LNCaP clone FGC (cell line): Measurements from ENCODE around the gene IPO7.
"Not testable (repeated sequence)": the region's sequence is repeated elsewhere in the genome, so short reads cannot be mapped to it uniquely, and the experiment has no call there.

Source experiments
- DNase-seq: peaks from one replicate; pipeline ENCODE4 v3.0.0-alpha.2; 2011; ENCODE audit warnings: low read depth
- H3K4me3 ChIP-seq: 2 replicates; pipeline ENCODE4 v1.5.1; 2011; ENCODE audit warnings: mild to moderate bottlenecking, low read depth, low read length, control low read depth
- TF ChIP-seq, protein P1 (sequence below): IDR thresholded peaks from 2 replicates; pipeline ENCODE4 v1.5.1; 2012; ENCODE audit warnings: mild to moderate bottlenecking; ENCODE audit not compliant: control insufficient read depth, insufficient read depth; ENCODE audit errors: extremely low read depth

The IPO7 gene

DNA sequence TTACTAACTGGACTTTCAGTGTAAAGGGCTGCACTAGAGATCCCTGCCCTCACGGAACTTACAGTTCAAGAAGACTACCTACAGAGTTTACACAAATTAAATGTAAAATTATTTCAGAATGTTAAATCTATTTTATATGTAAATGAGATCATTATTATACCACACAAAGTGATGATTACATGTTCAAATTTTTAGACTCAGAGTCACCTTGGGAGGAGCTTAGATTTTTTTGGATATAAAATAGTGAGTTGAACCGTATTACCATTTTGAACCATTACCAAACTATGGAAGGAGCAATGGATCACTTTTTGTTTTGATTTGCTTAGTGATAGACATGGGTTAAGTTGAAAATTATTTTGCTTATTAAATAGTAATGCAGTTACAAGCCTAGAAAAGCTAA lies 1.6 kb downstream of the IPO7 start:
- TF ChIP-seq, protein P1, sequence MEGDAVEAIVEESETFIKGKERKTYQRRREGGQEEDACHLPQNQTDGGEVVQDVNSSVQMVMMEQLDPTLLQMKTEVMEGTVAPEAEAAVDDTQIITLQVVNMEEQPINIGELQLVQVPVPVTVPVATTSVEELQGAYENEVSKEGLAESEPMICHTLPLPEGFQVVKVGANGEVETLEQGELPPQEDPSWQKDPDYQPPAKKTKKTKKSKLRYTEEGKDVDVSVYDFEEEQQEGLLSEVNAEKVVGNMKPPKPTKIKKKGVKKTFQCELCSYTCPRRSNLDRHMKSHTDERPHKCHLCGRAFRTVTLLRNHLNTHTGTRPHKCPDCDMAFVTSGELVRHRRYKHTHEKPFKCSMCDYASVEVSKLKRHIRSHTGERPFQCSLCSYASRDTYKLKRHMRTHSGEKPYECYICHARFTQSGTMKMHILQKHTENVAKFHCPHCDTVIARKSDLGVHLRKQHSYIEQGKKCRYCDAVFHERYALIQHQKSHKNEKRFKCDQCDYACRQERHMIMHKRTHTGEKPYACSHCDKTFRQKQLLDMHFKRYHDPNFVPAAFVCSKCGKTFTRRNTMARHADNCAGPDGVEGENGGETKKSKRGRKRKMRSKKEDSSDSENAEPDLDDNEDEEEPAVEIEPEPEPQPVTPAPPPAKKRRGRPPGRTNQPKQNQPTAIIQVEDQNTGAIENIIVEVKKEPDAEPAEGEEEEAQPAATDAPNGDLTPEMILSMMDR: no peak
- H3K4me3 ChIP-seq: peak overlapping the region; percentile 94
- no peak for DNase-seq

DNA sequence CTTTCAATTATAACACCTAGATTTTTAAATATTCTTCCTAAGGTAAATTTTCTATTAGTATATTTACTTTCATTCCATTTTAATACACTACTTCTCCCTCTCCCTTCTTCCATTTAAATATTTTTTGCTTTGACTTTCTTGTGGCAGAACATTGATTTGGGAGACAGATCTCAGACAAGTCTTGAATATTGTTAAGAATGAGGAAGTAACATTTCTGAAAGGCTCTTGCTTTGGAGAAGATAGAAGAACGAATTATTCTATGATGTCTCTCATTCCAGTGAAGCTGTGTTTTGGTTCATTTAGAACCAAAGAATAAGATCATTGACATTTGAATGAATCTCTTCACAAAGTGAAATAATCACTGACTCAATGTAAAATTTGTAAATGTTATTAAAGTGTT lies 2.4 kb downstream of the IPO7 start:
- no peak overlapping the region for H3K4me3 ChIP-seq
- TF ChIP-seq, protein P1: no peak
- DNase-seq: no peak

DNA sequence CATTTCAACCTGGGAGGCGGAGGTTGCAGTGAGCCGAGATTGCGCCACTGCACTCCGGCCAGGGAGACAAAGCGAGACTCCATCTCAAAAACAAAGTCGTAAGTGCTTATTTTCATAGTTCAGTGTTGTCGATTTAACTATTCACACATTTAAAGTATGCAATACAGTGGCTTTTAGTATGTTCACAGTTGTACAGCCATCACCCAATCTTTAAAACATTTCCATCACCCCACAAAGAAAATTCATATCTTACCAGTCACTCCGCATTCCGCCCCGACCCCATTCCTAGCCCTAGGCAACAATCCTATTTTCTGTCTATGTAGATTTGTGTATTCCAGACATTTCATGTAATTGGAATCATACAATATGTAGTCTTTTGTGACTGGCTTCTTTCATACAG lies 11.9 kb downstream of the IPO7 start:
- DNase-seq: no peak
- TF ChIP-seq, protein P1: no peak
- H3K4me3 ChIP-seq: no peak overlapping the region

DNA sequence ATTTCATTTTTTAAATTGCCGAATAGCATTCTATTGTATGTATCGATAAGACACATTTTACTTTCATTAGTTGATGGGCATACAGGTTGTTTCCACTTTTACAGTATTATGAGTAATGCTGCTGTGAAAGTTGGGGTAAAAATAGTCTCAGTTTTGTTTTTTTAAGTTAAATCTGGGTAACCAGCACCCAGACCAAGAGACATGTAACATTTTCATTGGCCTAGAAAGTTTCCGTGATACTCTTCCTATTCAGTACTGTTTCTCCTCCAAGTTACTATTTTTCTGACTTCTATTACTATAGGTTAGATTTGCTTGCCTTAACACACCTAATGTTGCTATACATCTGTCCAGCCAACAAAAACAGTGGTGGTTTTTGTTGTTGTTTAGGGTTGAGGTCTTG lies 12.3 kb downstream of the IPO7 start:
- TF ChIP-seq, protein P1: no peak
- DNase-seq: no peak
- no peak overlapping the region for H3K4me3 ChIP-seq

DNA sequence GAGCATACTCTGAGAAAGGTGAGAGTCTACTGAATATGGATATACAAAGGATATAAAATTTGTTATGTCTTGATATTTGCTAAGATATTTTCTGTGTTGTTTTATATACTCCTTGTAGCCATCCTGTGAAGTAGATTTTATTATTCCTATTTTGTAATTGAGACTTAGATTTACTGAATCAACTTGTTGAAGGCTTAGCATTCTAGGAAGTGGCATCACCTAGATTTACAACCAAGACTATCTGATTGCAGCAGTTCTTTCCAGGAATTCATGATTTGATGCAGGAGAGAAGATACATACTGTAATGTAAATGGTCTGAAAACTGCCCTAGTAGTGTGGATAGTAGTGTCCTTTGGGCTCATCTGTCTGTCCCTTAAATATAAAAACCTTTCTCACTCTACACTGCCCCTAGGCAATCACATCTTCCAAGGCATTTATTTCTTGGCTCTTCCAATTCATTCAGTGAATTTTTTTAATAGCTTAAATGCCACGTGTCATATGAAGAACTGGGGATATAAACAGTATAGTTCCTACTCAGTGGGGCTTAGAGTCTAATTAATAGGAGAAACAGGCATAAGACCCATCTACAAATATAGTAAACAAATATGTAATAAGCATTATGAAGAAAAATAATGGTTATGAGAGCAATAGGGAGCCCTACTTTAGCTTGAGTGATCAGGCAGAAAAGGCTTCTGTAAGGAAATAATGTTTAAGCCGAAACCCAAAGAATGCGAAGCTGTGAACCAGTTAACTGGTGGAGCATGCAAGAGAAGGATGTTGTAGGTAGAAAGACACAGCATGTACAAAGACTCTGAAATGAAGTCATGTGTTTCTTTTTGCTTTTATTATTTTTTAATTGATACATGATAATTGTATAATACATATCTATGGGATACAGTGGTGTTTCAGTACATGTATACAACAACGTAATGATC lies 13.6 kb downstream of the IPO7 start:
- TF ChIP-seq, protein P1: no peak
- H3K4me3 ChIP-seq: no peak overlapping the region
- DNase-seq: no peak

DNA sequence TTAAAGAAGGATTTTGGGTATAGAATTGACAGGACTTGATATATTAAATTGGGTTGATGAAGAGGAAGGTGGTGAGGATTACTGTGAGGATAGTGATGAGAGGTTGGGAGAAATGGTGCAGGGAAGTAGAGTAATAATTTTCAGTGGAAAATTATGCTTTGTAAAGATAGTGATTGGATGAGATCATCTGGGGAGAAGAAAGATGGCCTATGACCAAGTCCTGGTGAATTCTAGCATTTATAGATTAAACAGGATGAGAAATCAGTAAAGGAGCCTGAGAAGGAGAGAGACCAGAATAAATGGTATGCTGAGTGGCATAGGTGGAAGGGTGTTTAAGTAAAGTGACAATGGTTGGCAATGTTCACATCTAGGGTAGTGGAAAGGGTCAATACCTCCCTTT lies 15.0 kb downstream of the IPO7 start:
- TF ChIP-seq, protein P1: no peak
- DNase-seq: no peak
- H3K4me3 ChIP-seq: no peak overlapping the region

DNA sequence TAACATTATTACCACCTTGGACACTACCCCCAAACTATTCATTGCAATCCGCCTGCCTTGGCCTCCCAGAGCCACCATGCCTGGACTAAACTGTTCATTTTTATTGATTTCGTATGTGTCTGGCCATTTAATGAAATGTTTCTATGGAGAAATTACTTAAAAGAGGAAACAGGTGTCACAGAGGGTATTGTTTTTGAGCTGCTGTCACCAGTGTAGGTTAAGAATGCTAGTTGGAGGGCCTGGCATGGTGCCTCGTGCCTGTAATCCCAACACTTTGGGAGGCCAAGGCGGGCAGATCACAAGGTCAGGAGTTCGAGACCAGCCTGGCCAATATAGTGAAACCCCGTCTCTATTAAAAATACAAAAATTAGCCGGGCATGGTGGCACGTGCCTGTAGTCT lies 17.4 kb downstream of the IPO7 start:
- DNase-seq, H3K4me3 ChIP-seq: not testable (repeated sequence)
